Kidney (tissue), 14 donors: ENCODE data around the gene ZNF281. TPM values are rescaled to one million over a fixed set of nuclear protein-coding genes. Genes with fewer than 3 reads are reported as not detected.

Experiments used
- DNase-seq, 5 donors: peaks; one replicate each; pipeline ENCODE4 v3.0.0-alpha.2; 2013 to 2020
- FAIRE-seq: peaks from 2 replicates; lab custom pipeline; 2012; peaks lifted over from hg19 to GRCh38; lab: Jason Lieb, UNC
- H3K27ac ChIP-seq, 2 donors: one replicate each; pipeline ENCODE4 v1.7.0; 2013; ENCODE audit warnings: low read depth in 2 of 2, low read length in 2 of 2, inconsistent platforms in 1 of 2
- H3K27me3 ChIP-seq: one replicate; pipeline ENCODE4 v1.7.1; 2013; ENCODE audit warnings: low read length, inconsistent platforms; ENCODE audit not compliant: control insufficient read depth, insufficient read depth
- H3K36me3 ChIP-seq, 3 donors: one replicate each; pipeline versions ENCODE4 v1.7.0 to v1.7.1; 2013; ENCODE audit warnings: low read length in 3 of 3, control low read depth in 1 of 3, inconsistent platforms in 1 of 3; ENCODE audit not compliant: insufficient read depth in 3 of 3, control insufficient read depth in 2 of 3
- H3K4me1 ChIP-seq, 3 donors: one replicate each; pipeline versions ENCODE4 v1.7.0 to v1.7.1; 2013; ENCODE audit warnings: low read length in 3 of 3, inconsistent platforms in 1 of 3, low read depth in 1 of 3; ENCODE audit not compliant: control insufficient read depth in 2 of 3, insufficient read depth in 2 of 3
- H3K4me3 ChIP-seq, 3 donors: one replicate each; pipeline versions ENCODE4 v1.7.0 to v1.8.1; 2013; ENCODE audit warnings: low read length in 3 of 3, control low read depth in 1 of 3, inconsistent platforms in 1 of 3
- H3K9ac ChIP-seq, 3 donors: one replicate each; pipeline versions ENCODE4 v1.7.0 to v1.7.1; 2013; ENCODE audit warnings: low read length in 3 of 3, control low read depth in 1 of 3, inconsistent platforms in 1 of 3
- H3K9me3 ChIP-seq, 3 donors: one replicate each; pipeline versions ENCODE4 v1.7.0 to v1.7.1; 2013; ENCODE audit warnings: low read length in 3 of 3, control low read depth in 1 of 3, inconsistent platforms in 1 of 3; ENCODE audit not compliant: control insufficient read depth in 2 of 3, insufficient read depth in 1 of 3
- CTCF ChIP-seq: IDR thresholded peaks from 3 replicates; pipeline ENCODE4 v1.5.1; 2012; ENCODE audit warnings: mild to moderate bottlenecking, moderate library complexity, borderline replicate concordance; ENCODE audit not compliant: insufficient read depth; ENCODE audit errors: extremely low read depth
- intact Hi-C: fragments of 100-400 bp; cut with DNase I; formaldehyde crosslinking; loops from one replicate; pipeline ENCODE4 v1.11.1; 2022
- polyA plus RNA-seq: library from polyadenylated mRNA; stranded (reverse); fragments of 350-450 nt; fragmentation: Illumina TruSeq; extraction: RNeasy Lipid Tissue Mini Kit (QIAGEN cat#74804); gene quantifications from one replicate; pipeline ENCODE4 v1.2.3, GENCODE V29; 2014; ENCODE audit warnings: low read depth, low replicate concordance; ENCODE audit not compliant: insufficient read depth
- total RNA-seq: library from RNA; stranded (reverse); fragmentation: NEBNext Ultra II Directional; extraction: Animal tissue kit (Norgen Biotek cat#: 25700); gene quantifications from one replicate; pipeline ENCODE4 v1.2.1, GENCODE V29; 2021
- donor health status: control.
- donor health status: control.
- donor health status: control.
- donor health status: control.
- donor health status: control.
- donor health status: DM: yes; HTN: yes; CAD: no.
- donor health status: Normal renal cell carcinoma (clear cell type).

ZNF281 gene
- total and polyA plus RNA-seq, 2 donors from 2014 or later, result 4.0 to 13.1 TPM

DNA sequence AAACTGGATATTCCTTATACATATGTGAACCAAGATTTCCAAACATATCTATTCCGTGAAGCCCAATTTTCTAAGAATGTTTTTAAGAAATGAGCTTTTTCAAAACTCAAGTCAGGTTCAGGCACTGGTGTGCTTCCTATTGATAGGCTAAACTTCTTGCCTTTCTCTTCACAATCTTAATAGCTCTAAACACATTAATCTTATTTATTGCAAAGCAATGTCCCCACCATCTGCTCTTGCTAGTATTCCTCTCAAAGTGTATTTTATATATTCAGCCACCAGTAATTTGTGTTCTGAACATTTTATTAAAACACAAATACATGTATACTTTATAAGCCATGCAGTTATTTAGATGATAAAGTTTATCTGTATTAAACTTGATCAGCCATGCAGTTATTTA lies 11.5 kb downstream of the ZNF281 start:
- Histone ChIP-seq H3K9ac (no peak overlapping the region), H3K4me1 (peaks cover 0 to 7% (median 0%) of the 10 kb centered on the region in 3 donors), H3K27me3 (no peaks in the 10 kb centered on the region), H3K4me3 (no peak overlapping the region), H3K9me3 (no peaks in the 10 kb centered on the region), H3K27ac (no peak overlapping the region), H3K36me3 (no peaks in the 10 kb centered on the region)
- FAIRE-seq, result no peak
- DNase-seq, result no peak
- no peak for TF ChIP-seq CTCF
- intact Hi-C loops, result no loop called here

- no peak overlapping the region for H3K27ac ChIP-seq
- no peak overlapping the region for H3K9ac ChIP-seq
- DNase-seq (no peak), FAIRE-seq (no peak)
- no peak overlapping the region for H3K4me3 ChIP-seq
- H3K4me1 ChIP-seq, result no peaks in the 10 kb centered on the region
- H3K9me3 ChIP-seq, result no peaks in the 10 kb centered on the region
- intact Hi-C loops, result no loop called here
- TF ChIP-seq CTCF, result no peak
- no peaks in the 10 kb centered on the region for H3K36me3 ChIP-seq
- H3K27me3 ChIP-seq, result no peaks in the 10 kb centered on the region
Measured at GRCh38 chr1:200392625-200393185, 17.1 kb downstream of the ZNF281 start.

DNA sequence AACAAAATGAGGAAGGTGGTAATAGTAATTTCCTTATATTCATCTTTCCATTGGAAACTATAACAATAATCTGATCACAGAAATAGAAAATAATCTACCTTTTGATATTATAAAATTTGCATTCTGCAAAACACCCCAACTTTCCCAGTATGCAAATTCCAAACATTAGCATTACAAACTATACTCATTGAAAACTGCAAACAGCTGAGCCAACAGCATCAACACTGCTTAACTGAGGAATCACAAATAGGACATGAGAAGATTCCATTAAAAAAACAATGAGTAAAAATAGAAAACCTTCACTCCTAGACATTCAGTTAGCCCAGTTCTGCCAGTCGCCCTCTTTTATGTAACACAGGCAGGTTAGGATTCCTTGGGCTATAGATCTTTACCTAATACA lies 18.1 kb downstream of the ZNF281 start:
- intact Hi-C loops, result no loop called here
- FAIRE-seq, result no peak
- no peak for TF ChIP-seq CTCF

DNA sequence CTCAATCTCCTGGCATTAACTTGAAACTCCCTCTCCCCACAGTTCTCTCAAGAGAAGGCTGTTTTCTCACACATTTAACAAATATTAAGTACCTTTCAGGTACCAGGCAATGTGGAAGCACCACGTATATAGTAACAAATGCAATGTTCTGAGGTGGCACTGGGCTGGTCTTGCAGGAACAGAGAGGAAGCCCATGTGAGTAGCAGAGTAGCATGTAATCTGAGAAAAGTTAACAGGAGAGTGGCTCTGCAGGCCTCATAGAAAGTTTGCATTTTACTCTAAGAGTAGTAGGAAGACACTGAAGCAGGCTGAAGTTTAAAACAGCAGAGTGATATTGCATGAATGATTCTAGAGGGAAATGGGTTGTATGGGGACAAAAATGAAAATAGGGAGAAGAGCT lies 21.0 kb downstream of the ZNF281 start:
- intact Hi-C loops, result no loop called here
- Histone ChIP-seq H3K9ac (no peak overlapping the region), H3K4me3 (no peak overlapping the region), H3K36me3 (no peaks in the 10 kb centered on the region), H3K27ac (no peak overlapping the region), H3K9me3 (no peaks in the 10 kb centered on the region), H3K27me3 (no peaks in the 10 kb centered on the region), H3K4me1 (no peaks in the 10 kb centered on the region)
- no peak for TF ChIP-seq CTCF
- no peak for DNase-seq
- FAIRE-seq, result no peak

More for the DNA sequence above, 18.1 kb downstream of the ZNF281 start:
- no peak overlapping the region for H3K4me3 ChIP-seq
- H3K4me1 ChIP-seq, result no peaks in the 10 kb centered on the region
- no peak overlapping the region for H3K27ac ChIP-seq
- no peaks in the 10 kb centered on the region for H3K27me3 ChIP-seq
- no peaks in the 10 kb centered on the region for H3K36me3 ChIP-seq
- H3K9ac ChIP-seq, result no peak overlapping the region
- H3K9me3 ChIP-seq, result no peaks in the 10 kb centered on the region
- DNase-seq, result no peak
